Measurements from ENCODE around the gene CFAP45.

- TF ChIP-seq POLR2A (IDR thresholded peaks at IDR 0.05) (no peak), CTCF (IDR thresholded peaks at IDR 0.05) (no peak)
Observed at GRCh38 chr1:159931101-159931794, 31.3 kb upstream of the CFAP45 start.

Data from right lobe of liver (tissue), 4 donors.